HG02840 (cell line): Measurements from ENCODE around the gene AHR.
"Not testable (repeated sequence)": the region's sequence is repeated elsewhere in the genome, so short reads cannot be mapped to it uniquely, and the experiment has no call there.

Source experiments
- ATAC-seq: cut with Tn5 transposase; IDR thresholded peaks from one replicate; pipeline ENCODE4 v1.9.1; 2021; ENCODE audit warnings: mild to moderate bottlenecking, moderate library complexity, moderate number of reproducible peaks; ENCODE audit not compliant: unreplicated experiment, low FRiP score

The AHR gene

GRCh38 chr7:17370901-17371585 is 72.6 kb downstream of the AHR start:
- no peak for ATAC-seq

- ATAC-seq, result no peak
Observed at GRCh38 chr7:17371671-17372524, 73.4 kb downstream of the AHR start.

- ATAC-seq, result no peak
Observed at GRCh38 chr7:17374157-17374556, 75.7 kb downstream of the AHR start.

GRCh38 chr7:17374654-17375053 is 76.2 kb downstream of the AHR start:
- no peak for ATAC-seq

- ATAC-seq, result no peak
Observed at GRCh38 chr7:17376595-17376994, 78.1 kb downstream of the AHR start.

GRCh38 chr7:17380736-17381662 is 82.5 kb downstream of the AHR start:
- ATAC-seq, result no peak

- not testable (repeated sequence) for ATAC-seq
Observed at GRCh38 chr7:17382408-17383354, 84.2 kb downstream of the AHR start.

GRCh38 chr7:17384400-17384799 is 85.9 kb downstream of the AHR start:
- ATAC-seq, result no peak

GRCh38 chr7:17385612-17386011 is 87.2 kb downstream of the AHR start:
- no peak for ATAC-seq

GRCh38 chr7:17390392-17390791 is 91.9 kb downstream of the AHR start:
- ATAC-seq, result no peak

- no peak for ATAC-seq
Observed at GRCh38 chr7:17391366-17391765, 92.9 kb downstream of the AHR start.

GRCh38 chr7:17392846-17393245 is 94.4 kb downstream of the AHR start:
- ATAC-seq, result no peak

- ATAC-seq, result not testable (repeated sequence)
Observed at GRCh38 chr7:17394563-17394962, 96.1 kb downstream of the AHR start.
